ENCODE measurements around the gene ACTN1.
A peak's percentile ranks its signal among the peaks of the same experiment; 100 is the strongest.

The ACTN1 gene

GRCh38 chr14:68919129-68919927 is 59.8 kb downstream of the ACTN1 start:
- no peak overlapping the region for H3K4me3 ChIP-seq (ENCODE audit: low read depth, low read length)
- DNase-seq (ENCODE audit: low read depth), result no peak
- TF ChIP-seq CTCF (IDR thresholded peaks at IDR 0.05; ENCODE audit: low read depth, low read length, missing control alignments), result no peak

DNA sequence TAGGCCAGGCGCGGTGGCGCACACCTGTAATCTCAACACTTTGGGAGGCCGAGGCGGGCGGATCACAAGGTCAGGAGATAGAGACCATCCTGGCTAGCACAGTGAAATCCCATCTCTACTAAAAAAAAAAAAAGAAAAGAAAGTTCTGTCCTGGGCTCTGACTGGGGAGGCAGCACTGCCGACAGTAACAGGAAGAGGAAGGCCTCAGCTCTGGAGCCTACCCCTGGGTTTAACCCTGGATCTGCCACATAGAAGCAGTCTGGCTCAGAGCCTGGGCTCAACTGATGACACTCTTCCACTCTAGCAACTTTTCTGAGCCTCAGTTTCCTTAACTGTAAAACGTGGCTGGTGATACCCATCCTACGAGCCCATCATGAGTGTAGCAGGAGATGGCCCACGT is 60.5 kb downstream of the ACTN1 start:
- no peak for DNase-seq (ENCODE audit: low read depth)
- H3K4me3 ChIP-seq (ENCODE audit: low read depth, low read length), result no peak overlapping the region
- TF ChIP-seq CTCF (IDR thresholded peaks at IDR 0.05; ENCODE audit: low read depth, low read length, missing control alignments), result no peak

- DNase-seq (ENCODE audit: low read depth), result no peak
- no peak overlapping the region for H3K4me3 ChIP-seq (ENCODE audit: low read depth, low read length)
- TF ChIP-seq CTCF (IDR thresholded peaks at IDR 0.05; ENCODE audit: low read depth, low read length, missing control alignments), result no peak
These were observed 62.7 kb downstream of the ACTN1 start for GRCh38 chr14:68916358-68916941.

DNA sequence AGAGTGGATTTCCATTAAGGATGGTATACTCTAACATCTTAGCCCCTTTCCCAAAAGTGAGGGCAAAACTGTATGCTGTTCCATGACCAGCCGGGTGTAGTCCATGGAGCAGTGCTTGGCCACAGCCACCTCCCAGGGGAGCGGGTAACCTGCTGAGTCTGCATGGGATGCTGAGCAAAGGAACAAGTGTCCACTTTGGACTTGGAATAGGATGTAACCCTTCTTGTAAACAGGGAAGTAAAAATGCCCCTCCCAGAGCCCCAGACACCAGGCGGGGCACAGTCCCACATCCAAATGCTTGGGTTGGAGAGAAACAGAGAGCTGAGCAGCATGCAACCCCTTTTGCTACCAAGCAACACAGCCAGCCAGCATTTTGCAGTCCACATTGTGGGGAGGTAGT is 65.6 kb downstream of the ACTN1 start:
- no peak for TF ChIP-seq CTCF (IDR thresholded peaks at IDR 0.05; ENCODE audit: low read depth, low read length, missing control alignments)
- DNase-seq (ENCODE audit: low read depth), result no peak
- no peak overlapping the region for H3K4me3 ChIP-seq (ENCODE audit: low read depth, low read length)

DNA sequence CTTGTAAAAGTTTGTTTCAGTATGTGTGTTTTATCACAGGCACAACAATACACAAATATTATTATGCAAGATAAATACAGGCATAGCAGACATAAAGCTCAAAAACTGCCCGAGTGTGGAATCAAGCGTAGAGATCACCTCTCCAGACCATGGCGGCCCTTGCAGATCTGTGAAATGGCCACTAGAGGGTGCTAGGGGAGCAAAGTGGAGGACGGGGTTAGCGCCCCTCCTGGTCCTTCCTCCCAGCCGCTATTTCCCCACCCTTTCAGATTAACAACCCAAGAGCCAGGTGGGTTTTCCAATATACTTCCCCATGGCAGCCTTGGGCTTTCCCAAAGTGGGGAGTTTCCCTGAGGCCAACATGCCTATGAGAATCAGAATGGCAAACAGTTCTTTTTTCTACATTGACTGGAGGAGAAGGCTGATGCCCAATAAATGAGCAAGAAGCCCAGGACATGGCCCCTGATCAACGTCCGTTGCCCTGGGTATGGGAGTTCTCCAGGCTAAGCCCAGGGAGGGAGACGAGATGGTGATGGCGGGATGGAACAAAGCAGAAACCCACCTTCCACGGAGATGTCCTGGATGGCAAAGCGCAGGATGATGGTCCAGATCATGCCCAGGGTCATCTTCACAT is 67.4 kb downstream of the ACTN1 start:
- TF ChIP-seq CTCF (IDR thresholded peaks at IDR 0.05; ENCODE audit: low read depth, low read length, missing control alignments), result peak; percentile 97
- DNase-seq (ENCODE audit: low read depth), result peak; percentile 34
- no peak overlapping the region for H3K4me3 ChIP-seq (ENCODE audit: low read depth, low read length)

DNA sequence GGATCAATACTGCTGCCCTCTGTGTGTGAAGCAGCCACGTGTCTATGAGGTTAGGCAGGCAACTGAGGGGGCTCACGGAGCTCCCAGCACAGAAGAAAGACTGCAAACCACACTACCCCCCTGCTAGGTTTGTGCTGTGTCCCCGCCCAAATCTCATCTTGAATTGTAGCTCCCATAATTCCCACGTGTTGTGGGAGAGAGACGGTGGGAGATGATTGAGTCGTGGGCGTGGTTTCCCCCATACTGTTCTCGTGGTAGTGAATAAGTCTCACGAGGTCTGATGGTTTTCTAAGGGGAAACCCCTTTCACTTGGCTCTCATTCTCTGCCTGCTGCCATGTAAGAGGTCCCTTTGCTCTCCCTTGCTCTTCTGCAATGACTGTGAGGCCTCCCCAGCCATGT is 68.6 kb downstream of the ACTN1 start:
- DNase-seq (ENCODE audit: low read depth), result no peak
- TF ChIP-seq CTCF (IDR thresholded peaks at IDR 0.05; ENCODE audit: low read depth, low read length, missing control alignments), result no peak
- no peak overlapping the region for H3K4me3 ChIP-seq (ENCODE audit: low read depth, low read length)

All from GM12864 (cell line).